Mononuclear cell (primary cell): ENCODE measurements around the gene TRPM4. TPM values are rescaled to one million over a fixed set of nuclear protein-coding genes. Genes with fewer than 3 reads are reported as not detected.
"Not testable (repeated sequence)": the region's sequence is repeated elsewhere in the genome, so short reads cannot be mapped to it uniquely, and the experiment has no call there.

Experiments
- H3K27me3 ChIP-seq: 2 replicates; pipeline ENCODE4 v1.6.0; 2011; ENCODE audit warnings: low read length, control low read depth; ENCODE audit not compliant: insufficient read depth
- H3K4me1 ChIP-seq: 2 replicates; pipeline ENCODE4 v1.5.1; 2011; ENCODE audit warnings: mild to moderate bottlenecking, low read length, control low read depth; ENCODE audit not compliant: insufficient read depth
- H3K4me3 ChIP-seq: 2 replicates; pipeline ENCODE4 v1.5.1; 2011; ENCODE audit warnings: mild to moderate bottlenecking, low read length, moderate library complexity
- H3K9me3 ChIP-seq: 2 replicates; pipeline ENCODE4 v1.5.1; 2011; ENCODE audit warnings: low read depth, mild to moderate bottlenecking, control low read depth, low read length
- total RNA-seq: library from RNA; depleted of rRNA; stranded (reverse); fragments of >200 nt; gene quantifications from one replicate; pipeline ENCODE4 v1.2.3, GENCODE V29; 2012

Gene TRPM4
- total RNA-seq, 1 donor = 1.5 TPM

DNA sequence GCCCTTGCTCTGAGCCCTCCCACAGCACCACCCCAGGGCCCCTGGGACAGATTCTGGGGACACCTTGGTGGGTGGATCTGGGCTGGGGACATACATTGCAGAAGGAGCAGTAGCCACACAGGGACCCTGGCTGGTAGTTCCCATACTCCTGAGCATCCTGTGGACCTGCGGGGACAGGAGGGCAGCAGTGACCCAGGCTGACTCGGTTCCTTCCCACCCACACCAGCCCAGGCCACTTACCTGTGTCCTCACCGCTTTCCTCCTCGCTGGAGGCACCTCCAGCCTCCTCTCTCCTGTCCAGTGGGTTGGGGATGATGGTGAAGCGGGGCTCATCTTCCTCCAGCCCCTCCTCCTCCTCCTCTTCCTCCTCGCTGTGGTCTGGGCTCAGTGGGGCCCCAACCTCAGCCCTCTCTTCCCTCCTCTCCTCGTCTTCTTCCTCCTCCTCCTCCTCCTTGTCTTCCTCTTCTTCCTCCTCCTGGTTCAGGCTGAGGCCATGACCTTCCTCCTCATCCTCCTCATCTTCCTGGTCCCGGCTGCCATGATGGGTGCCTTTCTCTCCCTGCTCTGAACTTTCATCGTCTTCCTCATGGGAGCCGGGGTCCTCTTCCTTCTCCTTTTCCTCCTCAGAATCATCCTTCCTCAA lies 4.3 kb upstream of the TRPM4 start:
- Histone ChIP-seq H3K4me1 (peaks cover 40% of the 10 kb centered on the region), H3K27me3 (peaks cover 41% of the 10 kb centered on the region), H3K4me3 (no peak overlapping the region), H3K9me3 (no peaks in the 10 kb centered on the region)

DNA sequence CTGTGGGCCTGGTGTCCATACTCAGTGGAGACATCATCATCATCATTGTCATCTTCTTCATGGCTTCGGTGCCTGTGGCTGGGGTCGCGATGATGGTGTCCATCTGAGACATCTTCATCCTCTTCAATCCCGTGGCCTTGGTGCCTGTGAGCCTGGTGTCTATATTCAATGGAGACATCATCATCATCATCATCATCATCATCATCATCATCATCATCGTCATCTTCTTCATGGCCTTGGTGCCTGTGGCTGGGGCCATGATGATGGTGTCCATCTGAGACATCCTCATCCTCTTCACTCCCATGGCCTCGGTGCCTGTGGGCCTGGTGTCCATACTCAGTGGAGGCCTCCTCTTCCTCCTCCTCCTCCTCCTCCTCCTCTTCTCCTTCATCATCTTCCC lies 3.3 kb upstream of the TRPM4 start:
- no peaks in the 10 kb centered on the region for H3K9me3 ChIP-seq
- H3K4me1 ChIP-seq = peaks cover 37% of the 10 kb centered on the region
- no peak overlapping the region for H3K4me3 ChIP-seq
- H3K27me3 ChIP-seq = peaks cover 37% of the 10 kb centered on the region

DNA sequence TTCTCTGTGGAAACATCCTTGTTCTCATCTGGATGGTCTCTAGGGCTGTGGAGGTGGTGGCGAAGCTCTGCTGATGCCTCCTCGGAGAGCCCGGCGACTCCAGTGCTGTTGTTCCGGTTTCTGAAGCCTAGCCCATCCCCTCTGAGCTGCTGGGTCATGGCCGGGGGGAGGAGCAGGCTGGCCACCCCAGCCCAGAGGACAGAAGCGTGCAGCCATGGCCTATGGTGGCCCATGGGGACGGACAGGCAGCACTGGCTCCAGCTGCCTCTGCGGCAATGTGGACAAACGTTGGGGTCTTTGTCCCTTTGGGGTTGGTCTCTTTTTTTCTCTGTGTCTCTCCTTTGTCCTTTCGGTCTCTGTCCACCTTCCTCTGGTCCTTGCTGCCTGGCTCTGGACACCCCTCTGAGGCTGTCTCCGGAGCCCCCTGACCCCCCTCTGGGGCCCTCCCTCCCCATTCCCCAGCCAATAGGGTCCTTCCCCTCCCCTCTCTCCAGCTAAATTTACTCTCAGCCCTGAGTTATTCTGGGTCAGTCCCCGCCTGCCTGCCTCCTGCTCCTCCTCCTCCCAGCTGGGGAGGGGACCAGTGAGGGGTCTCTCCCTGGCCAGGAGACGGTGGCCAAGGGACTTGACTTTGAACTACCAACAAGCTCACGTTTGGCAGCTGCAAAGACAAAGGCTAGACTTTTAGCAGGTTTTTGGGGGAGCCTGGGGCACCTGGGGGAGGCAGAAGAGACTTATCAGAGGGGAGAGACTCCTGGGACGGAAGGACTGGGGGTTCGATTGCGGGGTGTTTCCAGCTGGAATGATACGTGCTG lies 2.4 kb upstream of the TRPM4 start, which contains the start of gene HRC:
TSS of gene HRC (minus strand) at position 392 of the 815 bp plus-strand sequence. CDS start at position 233, 159 bp downstream.
- no peak within 1 kb of the TSS for H3K4me3 ChIP-seq
- peaks cover 27% of the 10 kb centered on the region for H3K4me1 ChIP-seq
- H3K27me3 ChIP-seq = peaks cover 33% of the 10 kb centered on the region
- H3K9me3 ChIP-seq = no peaks in the 10 kb centered on the region

DNA sequence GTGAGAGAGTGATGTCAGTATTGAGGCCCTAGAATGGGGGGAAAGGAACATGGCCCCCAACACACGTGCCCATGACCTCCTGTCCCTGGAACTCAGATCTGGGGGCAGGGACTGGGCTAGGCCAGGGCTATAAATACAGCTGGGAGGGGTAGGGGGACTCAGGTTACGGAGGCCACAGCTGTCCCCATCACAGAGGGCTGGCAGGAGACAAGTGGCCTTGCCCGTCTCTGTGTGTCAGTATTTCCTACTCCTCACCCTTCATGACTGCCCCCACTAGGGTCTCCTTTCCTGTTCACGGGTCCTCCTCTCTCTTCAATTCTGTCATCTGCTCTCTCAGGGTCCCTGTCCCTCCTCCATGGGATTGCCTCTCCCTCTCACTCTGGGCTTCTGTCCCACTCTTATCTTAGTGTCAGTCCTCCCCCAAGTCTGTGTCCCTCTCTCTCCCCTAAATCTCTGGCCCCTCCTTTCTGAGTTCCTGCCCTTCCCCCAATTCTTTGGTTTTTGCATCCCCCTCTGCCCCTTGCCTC lies 1.7 kb upstream of the TRPM4 start:
- Histone ChIP-seq H3K27me3 (peaks cover 26% of the 10 kb centered on the region), H3K4me3 (no peak overlapping the region), H3K4me1 (peaks cover 21% of the 10 kb centered on the region), H3K9me3 (no peaks in the 10 kb centered on the region)

DNA sequence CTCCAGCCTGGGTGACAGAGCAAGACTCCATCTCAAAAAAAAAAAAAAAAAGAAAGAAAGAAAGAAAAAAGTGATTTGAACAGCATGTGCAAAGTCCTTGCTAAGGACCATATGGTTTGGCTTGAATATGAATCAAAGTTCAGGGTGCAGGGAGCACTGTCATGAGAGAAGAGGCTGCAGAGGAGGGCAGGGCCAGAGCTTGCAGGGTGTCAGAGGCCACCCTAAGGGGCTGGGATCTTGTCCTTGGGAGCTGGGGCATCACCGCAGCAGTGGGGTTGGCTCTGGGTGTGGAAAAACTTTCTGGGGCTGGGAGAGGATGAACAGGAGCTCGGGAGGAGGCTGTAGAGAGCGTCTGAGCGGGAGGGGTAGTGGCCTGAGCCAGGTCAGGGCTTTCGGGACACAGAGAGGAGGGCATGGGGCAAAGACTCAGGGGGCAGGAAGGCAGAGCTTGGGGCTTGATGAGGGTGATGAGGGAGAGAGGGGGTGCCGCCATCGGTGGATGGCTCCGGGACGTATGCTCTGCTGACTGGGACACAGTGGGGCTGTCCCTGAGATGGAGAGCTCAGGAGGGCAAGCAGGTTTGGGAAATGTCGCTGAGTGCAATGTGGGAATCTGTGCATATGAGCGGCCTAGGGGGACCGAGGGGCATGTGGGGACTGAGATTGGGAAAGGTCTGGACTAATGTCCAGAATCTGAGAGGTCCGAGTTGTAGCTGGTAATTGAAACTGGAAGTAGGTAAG lies 3.0 kb downstream of the TRPM4 start:
- H3K9me3 ChIP-seq = no peaks in the 10 kb centered on the region
- H3K4me3 ChIP-seq = no peak overlapping the region
- H3K4me1 ChIP-seq = peaks cover 9% of the 10 kb centered on the region
- peaks cover 14% of the 10 kb centered on the region for H3K27me3 ChIP-seq

DNA sequence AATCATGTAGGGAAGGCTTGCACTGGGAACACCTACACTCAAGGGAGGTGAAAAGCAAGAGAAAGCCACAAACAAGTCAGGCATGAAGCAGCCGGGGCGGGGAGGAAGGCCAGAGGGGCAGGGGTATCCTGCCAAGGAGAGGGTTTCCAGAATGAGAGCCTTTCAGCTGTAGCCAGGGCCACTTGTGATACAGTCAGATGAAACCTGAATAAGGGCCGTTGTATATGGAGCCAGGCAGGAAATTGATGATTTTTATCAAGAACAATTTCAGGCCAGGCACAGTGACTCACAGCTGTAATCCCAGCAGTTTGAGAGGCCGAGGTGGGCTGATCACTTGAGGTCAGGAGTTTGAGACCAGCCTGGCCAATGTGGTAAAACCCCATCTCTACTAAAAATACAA lies 4.4 kb downstream of the TRPM4 start:
- H3K4me3 ChIP-seq = no peak overlapping the region
- no peaks in the 10 kb centered on the region for H3K9me3 ChIP-seq
- peaks cover 9% of the 10 kb centered on the region for H3K4me1 ChIP-seq
- H3K27me3 ChIP-seq = peaks cover 14% of the 10 kb centered on the region

DNA sequence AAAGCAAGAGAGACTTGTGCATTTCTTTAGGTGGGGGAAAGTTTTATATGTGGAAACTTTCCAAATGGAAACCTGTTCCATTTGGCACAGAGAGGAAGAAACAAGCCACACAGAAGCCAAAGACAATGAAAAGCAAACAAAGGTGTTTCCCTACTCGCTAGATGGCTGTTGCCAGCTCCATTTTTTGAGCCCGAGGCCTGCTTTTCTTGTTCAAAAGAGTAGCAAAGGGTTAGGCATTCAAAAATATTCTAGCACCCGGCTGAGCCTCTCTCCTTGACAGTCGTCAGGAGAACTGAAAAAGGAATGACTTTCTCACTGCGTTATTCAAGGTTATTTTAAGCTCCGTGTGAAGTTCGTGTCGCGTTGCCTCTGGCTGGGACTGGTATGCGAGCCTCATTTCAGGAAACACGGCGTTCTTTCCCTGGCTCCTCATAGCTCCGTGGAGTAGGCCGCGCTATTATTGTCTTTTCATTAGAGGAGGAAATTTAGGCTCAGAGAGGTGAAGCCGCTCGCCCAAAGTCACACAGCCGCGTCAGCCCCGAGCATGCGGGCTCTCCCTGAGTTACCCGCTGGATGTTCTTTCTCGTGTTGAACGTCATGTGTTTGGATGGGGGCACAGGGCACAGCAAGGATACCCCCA lies 7.6 kb downstream of the TRPM4 start:
- H3K4me3 ChIP-seq = no peak overlapping the region
- no peaks in the 10 kb centered on the region for H3K9me3 ChIP-seq
- H3K4me1 ChIP-seq = no peaks in the 10 kb centered on the region
- no peaks in the 10 kb centered on the region for H3K27me3 ChIP-seq

DNA sequence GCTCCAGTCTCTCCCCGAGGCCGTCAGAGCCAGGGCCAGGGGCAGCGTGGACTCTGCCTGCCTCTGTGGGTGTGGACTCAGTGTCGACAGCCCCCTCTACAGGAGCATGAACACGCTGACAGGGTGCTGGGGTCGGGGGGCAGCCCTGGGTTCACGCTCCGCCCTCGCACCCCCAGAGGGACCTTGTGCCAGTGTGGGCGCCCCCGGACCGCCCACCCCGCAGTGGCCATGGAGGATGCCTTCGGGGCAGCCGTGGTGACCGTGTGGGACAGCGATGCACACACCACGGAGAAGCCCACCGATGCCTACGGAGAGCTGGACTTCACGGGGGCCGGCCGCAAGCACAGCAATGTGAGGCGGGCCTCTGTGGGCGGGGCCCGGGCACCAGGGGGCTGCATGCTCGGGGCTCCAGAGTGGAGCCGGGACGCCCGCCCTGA lies 8.3 kb downstream of the TRPM4 start:
- H3K27me3 ChIP-seq = no peaks in the 10 kb centered on the region
- H3K4me1 ChIP-seq = no peaks in the 10 kb centered on the region

DNA sequence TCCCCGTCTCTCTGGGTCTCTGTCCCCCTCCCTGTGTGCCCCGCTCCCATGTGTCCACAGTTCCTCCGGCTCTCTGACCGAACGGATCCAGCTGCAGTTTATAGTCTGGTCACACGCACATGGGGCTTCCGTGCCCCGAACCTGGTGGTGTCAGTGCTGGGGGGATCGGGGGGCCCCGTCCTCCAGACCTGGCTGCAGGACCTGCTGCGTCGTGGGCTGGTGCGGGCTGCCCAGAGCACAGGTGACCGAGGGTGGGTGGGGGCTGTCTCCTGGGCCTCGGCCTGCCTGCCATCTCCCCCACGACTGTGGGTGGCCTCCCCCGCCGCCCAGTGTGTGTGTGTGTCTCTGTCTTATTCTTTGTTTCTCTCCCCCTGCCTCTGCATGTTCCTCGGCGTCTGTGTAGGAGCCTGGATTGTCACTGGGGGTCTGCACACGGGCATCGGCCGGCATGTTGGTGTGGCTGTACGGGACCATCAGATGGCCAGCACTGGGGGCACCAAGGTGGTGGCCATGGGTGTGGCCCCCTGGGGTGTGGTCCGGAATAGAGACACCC lies 10.3 kb downstream of the TRPM4 start:
- H3K27me3 ChIP-seq = no peaks in the 10 kb centered on the region

More for the DNA sequence above, 8.3 kb downstream of the TRPM4 start:
- Histone ChIP-seq H3K9me3 (no peaks in the 10 kb centered on the region), H3K4me3 (no peak overlapping the region)

DNA sequence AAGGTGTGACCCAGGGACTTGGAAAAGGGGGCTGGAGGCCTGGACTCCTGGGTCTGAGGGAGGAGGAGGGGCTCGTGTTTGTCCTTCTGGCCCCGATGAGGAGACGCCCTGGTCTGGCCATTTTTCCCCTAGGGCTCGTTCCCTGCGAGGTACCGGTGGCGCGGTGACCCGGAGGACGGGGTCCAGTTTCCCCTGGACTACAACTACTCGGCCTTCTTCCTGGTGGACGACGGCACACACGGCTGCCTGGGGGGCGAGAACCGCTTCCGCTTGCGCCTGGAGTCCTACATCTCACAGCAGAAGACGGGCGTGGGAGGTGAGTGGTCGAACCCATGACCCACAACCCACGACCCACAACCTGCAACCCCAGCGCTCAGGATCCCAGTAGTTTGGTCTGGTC lies 10.8 kb downstream of the TRPM4 start:
- Histone ChIP-seq H3K4me3 (no peak overlapping the region), H3K27me3 (no peaks in the 10 kb centered on the region), H3K4me1 (no peaks in the 10 kb centered on the region), H3K9me3 (no peaks in the 10 kb centered on the region)

More for the DNA sequence above, 10.3 kb downstream of the TRPM4 start:
- no peaks in the 10 kb centered on the region for H3K9me3 ChIP-seq
- no peaks in the 10 kb centered on the region for H3K4me1 ChIP-seq
- H3K4me3 ChIP-seq = no peak overlapping the region

DNA sequence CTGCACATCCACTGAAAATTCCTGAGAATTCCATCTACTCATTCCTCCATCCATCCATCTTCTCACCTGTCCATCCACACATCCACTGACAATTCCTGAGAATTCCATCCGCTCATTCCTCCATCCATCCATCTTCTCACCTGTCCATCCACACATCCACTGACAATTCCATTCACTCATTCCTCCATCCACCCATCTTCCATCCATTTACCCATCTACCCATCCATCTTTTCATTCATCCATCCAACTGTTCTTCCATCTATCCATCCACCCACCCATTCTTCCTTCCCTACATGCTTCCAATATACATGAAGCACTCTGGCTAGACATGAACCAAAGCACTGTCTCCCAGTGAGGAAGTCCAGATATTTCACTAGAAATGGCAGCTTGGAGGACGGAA lies 15.6 kb downstream of the TRPM4 start:
- H3K4me3 ChIP-seq = no peak overlapping the region
- H3K27me3 ChIP-seq = no peaks in the 10 kb centered on the region
- H3K4me1 ChIP-seq = no peaks in the 10 kb centered on the region
- no peaks in the 10 kb centered on the region for H3K9me3 ChIP-seq

DNA sequence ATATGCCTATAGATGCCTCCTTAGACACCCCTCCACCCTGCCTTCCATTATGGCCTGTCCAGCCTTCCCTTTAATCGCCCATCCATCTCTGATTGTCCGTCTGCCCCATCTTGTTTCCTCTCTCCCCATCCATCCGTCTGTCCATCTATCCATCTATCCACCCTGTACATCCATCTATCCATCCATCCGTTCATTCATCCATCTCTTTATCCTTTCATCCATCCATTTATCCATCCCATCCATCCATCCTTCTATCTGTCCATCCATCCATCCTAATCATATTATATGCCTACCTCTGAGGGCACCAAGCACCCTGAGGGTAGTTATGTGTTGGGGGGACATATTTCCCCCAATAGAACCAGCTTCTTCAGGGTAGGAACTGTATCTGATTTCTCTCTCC lies 23.1 kb downstream of the TRPM4 start:
- H3K9me3 ChIP-seq = no peaks in the 10 kb centered on the region
- no peaks in the 10 kb centered on the region for H3K4me1 ChIP-seq
- no peaks in the 10 kb centered on the region for H3K27me3 ChIP-seq
- H3K4me3 ChIP-seq = no peak overlapping the region

DNA sequence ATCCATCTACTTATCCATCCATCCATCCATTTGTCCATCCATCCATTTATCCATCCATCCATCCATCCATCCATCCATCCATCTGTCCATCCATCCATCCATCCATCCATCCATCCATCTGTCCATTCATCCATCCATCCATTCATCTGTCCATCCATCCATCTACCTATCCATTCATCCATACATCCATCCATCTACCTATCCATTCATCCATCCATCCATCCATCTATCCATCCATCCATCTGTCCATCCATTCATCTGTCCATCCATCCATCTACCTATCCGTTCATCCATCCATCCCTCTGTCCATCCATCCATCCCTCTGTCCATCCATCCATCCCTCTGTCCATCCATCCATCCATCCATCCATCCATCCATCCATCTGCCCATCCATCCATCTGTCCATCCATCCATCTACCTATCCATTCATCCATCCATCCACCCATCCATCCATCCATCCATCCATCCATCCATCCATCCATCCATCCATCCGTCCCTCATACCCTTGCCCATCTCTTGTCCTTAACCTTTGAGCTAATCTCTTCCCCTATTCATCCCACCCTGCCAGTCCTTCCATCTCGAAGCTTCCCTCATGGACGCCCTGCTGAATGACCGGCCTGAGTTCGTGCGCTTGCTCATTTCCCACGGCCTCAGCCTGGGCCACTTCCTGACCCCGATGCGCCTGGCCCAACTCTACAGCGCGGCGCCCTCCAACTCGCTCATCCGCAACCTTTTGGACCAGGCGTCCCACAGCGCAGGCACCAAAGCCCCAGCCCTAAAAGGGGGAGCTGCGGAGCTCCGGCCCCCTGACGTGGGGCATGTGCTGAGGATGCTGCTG lies 24.6 kb downstream of the TRPM4 start:
- H3K4me3 ChIP-seq, H3K9me3 ChIP-seq, H3K4me1 ChIP-seq, H3K27me3 ChIP-seq: not testable (repeated sequence)
